A549 (cell line): Measurements from ENCODE around the gene RTL5.

Experiments used
- MYC ChIP-seq: IDR thresholded peaks from 2 replicates; pipeline ENCODE4 v1.6.1; 2012; ENCODE audit warnings: mild to moderate bottlenecking, inconsistent platforms, low read length, improper control_type of control experiment, borderline replicate concordance
- NPAS2 ChIP-seq: fragments of 250-450 bp; sonication (Bioruptor Pico); IDR thresholded peaks from 2 replicates; pipeline ENCODE4 v1.8.0; 2022; ENCODE audit warnings: mild to moderate bottlenecking, moderate library complexity, borderline replicate concordance
- POLR2A ChIP-seq: IDR thresholded peaks from 2 replicates; pipeline ENCODE4 v1.6.1; 2012; ENCODE audit warnings: mild to moderate bottlenecking, low read length
- TF ChIP-seq, protein P1 (sequence below): fragments of >200 bp; sonication (Bioruptor Twin); formaldehyde crosslinking; IDR thresholded peaks from 3 replicates; pipeline ENCODE4 v1.5.1; 2016

DNA sequence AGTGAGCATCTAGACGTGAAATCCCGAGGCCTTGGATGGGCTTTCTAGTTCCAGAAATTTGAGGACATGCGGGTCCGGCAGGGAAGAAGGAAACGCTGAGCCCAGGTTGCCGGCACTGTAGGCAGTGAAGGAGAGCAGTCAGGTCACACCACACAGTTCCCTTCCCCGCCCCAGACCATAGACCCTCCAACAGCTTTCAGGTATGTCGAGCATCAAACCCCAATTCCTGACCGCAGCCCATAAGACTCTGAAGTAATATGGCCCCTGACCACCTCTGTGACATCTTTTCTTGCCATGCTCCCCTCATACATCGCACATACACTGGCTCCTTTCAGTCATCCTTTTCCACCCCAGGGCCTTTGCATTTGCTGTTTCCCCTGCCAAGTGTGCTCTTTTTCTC is 23.0 kb downstream of the RTL5 start:
- TF ChIP-seq, protein P1, sequence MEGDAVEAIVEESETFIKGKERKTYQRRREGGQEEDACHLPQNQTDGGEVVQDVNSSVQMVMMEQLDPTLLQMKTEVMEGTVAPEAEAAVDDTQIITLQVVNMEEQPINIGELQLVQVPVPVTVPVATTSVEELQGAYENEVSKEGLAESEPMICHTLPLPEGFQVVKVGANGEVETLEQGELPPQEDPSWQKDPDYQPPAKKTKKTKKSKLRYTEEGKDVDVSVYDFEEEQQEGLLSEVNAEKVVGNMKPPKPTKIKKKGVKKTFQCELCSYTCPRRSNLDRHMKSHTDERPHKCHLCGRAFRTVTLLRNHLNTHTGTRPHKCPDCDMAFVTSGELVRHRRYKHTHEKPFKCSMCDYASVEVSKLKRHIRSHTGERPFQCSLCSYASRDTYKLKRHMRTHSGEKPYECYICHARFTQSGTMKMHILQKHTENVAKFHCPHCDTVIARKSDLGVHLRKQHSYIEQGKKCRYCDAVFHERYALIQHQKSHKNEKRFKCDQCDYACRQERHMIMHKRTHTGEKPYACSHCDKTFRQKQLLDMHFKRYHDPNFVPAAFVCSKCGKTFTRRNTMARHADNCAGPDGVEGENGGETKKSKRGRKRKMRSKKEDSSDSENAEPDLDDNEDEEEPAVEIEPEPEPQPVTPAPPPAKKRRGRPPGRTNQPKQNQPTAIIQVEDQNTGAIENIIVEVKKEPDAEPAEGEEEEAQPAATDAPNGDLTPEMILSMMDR = no peak
- TF ChIP-seq MYC (no peak), POLR2A (no peak), NPAS2 (CRISPR knock-in tag) (no peak)
